Central memory CD8-positive, alpha-beta T cell (primary cell): ENCODE measurements around the gene CBFA2T3.

ENCODE experiments used
- ATAC-seq: fragments of 150-1000 bp; cut with Tn5 transposase; replicated peaks from 2 replicates; pipeline ENCODE4 v1.10.0; 2022; ENCODE audit warnings: mild to moderate bottlenecking, moderate FRiP score, moderate number of reproducible peaks; ENCODE audit not compliant: poor library complexity, severe bottlenecking; ENCODE audit errors: extremely low read depth
- DNase-seq, 2 donors: peaks; one replicate each; pipeline ENCODE4 v3.0.0; 2021; ENCODE audit warnings: low spot score in 2 of 2
- H3K27ac Mint-ChIP-seq: one replicate; pipeline ENCODE4 v1.8.0; 2022; ENCODE audit warnings: low read depth, mild to moderate bottlenecking, moderate library complexity, mixed read lengths
- H3K27me3 Mint-ChIP-seq: one replicate; pipeline ENCODE4 v1.8.0; 2022; ENCODE audit warnings: mixed read lengths
- H3K36me3 Mint-ChIP-seq: one replicate; pipeline ENCODE4 v1.8.0; 2022; ENCODE audit warnings: mild to moderate bottlenecking, moderate library complexity, mixed read lengths; ENCODE audit not compliant: insufficient read depth
- H3K4me1 Mint-ChIP-seq: one replicate; pipeline ENCODE4 v1.8.0; 2022; ENCODE audit warnings: mixed read lengths
- H3K4me3 Mint-ChIP-seq: one replicate; pipeline ENCODE4 v1.8.0; 2022; ENCODE audit warnings: mild to moderate bottlenecking, moderate library complexity, mixed read lengths
- H3K9me3 Mint-ChIP-seq: one replicate; pipeline ENCODE4 v1.8.0; 2022; ENCODE audit warnings: mixed read lengths

CBFA2T3 gene

GRCh38 chr16:88848557-88848956, 128.4 kb downstream of the CBFA2T3 start:
- H3K27ac Mint-ChIP-seq: no peak overlapping the region
- peaks cover 6% of the 10 kb centered on the region for H3K36me3 Mint-ChIP-seq
- H3K9me3 Mint-ChIP-seq: no peaks in the 10 kb centered on the region
- H3K4me1 Mint-ChIP-seq: peaks cover 9% of the 10 kb centered on the region
- DNase-seq (no peak), ATAC-seq (no peak)
- H3K27me3 Mint-ChIP-seq: no peaks in the 10 kb centered on the region
- no peak overlapping the region for H3K4me3 Mint-ChIP-seq

GRCh38 chr16:88847654-88848053, 129.4 kb downstream of the CBFA2T3 start:
- H3K27ac Mint-ChIP-seq: no peak overlapping the region
- DNase-seq (no peak), ATAC-seq (no peak)
- H3K36me3 Mint-ChIP-seq: peaks cover 6% of the 10 kb centered on the region
- no peak overlapping the region for H3K4me3 Mint-ChIP-seq
- H3K9me3 Mint-ChIP-seq: no peaks in the 10 kb centered on the region
- no peaks in the 10 kb centered on the region for H3K27me3 Mint-ChIP-seq
- peaks cover 8% of the 10 kb centered on the region for H3K4me1 Mint-ChIP-seq

- H3K4me3 Mint-ChIP-seq: no peak overlapping the region
- no peak for ATAC-seq
- no peaks in the 10 kb centered on the region for H3K9me3 Mint-ChIP-seq
- H3K27me3 Mint-ChIP-seq: no peaks in the 10 kb centered on the region
- H3K4me1 Mint-ChIP-seq: no peaks in the 10 kb centered on the region
- H3K36me3 Mint-ChIP-seq: peaks cover 6% of the 10 kb centered on the region
- DNase-seq: no peak
- H3K27ac Mint-ChIP-seq: no peak overlapping the region
Measured at GRCh38 chr16:88846088-88846487, 130.9 kb downstream of the CBFA2T3 start.

- H3K36me3 Mint-ChIP-seq: peaks cover 6% of the 10 kb centered on the region
- H3K27ac Mint-ChIP-seq: no peak overlapping the region
- no peak for ATAC-seq
- no peak overlapping the region for H3K4me3 Mint-ChIP-seq
- H3K4me1 Mint-ChIP-seq: no peaks in the 10 kb centered on the region
- H3K27me3 Mint-ChIP-seq: no peaks in the 10 kb centered on the region
- DNase-seq: no peak
- H3K9me3 Mint-ChIP-seq: no peaks in the 10 kb centered on the region
Measured at GRCh38 chr16:88844419-88845036, 132.5 kb downstream of the CBFA2T3 start.

DNA sequence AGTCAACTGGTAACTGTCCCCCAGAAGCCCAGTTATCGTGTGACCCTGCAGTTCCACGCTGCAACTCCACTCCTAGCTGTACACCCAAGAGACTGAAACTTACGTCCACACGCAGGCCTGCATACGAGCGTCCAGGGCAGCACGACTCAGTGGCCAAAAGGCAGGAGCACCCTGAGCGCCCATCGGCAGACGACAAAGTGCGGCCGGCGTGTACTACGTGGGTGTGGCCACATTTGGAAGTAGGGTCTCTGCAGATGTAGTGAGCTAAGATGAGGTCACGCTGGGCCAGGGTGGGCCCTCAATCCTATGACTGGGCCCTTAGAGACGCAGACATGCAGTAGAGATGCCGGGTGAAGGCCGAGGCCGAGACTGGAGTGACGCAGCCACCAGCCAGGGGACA, 133.8 kb downstream of the CBFA2T3 start:
- no peaks in the 10 kb centered on the region for H3K4me1 Mint-ChIP-seq
- H3K4me3 Mint-ChIP-seq: no peak overlapping the region
- H3K27me3 Mint-ChIP-seq: no peaks in the 10 kb centered on the region
- no peaks in the 10 kb centered on the region for H3K9me3 Mint-ChIP-seq
- peaks cover 3% of the 10 kb centered on the region for H3K36me3 Mint-ChIP-seq
- DNase-seq: no peak
- no peak for ATAC-seq
- no peak overlapping the region for H3K27ac Mint-ChIP-seq

- Mint-ChIP-seq H3K4me1 (no peaks in the 10 kb centered on the region), H3K36me3 (peaks cover 3% of the 10 kb centered on the region), H3K9me3 (no peaks in the 10 kb centered on the region), H3K27me3 (no peaks in the 10 kb centered on the region), H3K27ac (no peak overlapping the region), H3K4me3 (no peak overlapping the region)
- ATAC-seq (no peak), DNase-seq (no peak)
Measured at GRCh38 chr16:88842806-88843205, 134.2 kb downstream of the CBFA2T3 start.

DNA sequence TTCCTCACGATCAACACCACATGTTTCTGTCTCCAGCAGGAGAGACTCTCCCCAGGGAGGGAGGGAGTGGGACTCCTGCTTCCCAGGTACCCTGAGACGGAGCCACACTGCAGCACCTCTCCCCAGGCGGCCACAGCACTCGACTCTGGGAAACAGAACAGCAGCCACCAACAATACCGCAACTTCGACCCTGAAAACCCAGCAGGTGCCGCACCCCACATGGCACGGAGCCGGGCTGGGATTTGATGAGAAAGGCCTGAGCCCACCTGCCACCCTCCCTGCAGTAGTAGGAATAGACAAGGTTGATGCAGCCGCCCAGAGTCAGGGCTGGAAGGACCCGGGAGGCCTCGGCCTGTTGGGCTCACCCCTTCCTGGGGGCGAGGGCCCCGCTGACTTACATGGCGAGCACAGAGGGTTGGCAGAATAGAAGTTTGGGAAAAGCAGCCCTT, 134.7 kb downstream of the CBFA2T3 start:
- Mint-ChIP-seq H3K36me3 (peaks cover 3% of the 10 kb centered on the region), H3K27me3 (no peaks in the 10 kb centered on the region), H3K4me1 (no peaks in the 10 kb centered on the region), H3K27ac (no peak overlapping the region), H3K4me3 (no peak overlapping the region), H3K9me3 (no peaks in the 10 kb centered on the region)
- no peak for ATAC-seq
- no peak for DNase-seq

GRCh38 chr16:88841521-88842307, 135.3 kb downstream of the CBFA2T3 start:
- Mint-ChIP-seq H3K4me1 (no peaks in the 10 kb centered on the region), H3K36me3 (peaks cover 3% of the 10 kb centered on the region), H3K4me3 (no peak overlapping the region), H3K27me3 (no peaks in the 10 kb centered on the region), H3K27ac (no peak overlapping the region), H3K9me3 (no peaks in the 10 kb centered on the region)
- DNase-seq (no peak), ATAC-seq (no peak)

DNA sequence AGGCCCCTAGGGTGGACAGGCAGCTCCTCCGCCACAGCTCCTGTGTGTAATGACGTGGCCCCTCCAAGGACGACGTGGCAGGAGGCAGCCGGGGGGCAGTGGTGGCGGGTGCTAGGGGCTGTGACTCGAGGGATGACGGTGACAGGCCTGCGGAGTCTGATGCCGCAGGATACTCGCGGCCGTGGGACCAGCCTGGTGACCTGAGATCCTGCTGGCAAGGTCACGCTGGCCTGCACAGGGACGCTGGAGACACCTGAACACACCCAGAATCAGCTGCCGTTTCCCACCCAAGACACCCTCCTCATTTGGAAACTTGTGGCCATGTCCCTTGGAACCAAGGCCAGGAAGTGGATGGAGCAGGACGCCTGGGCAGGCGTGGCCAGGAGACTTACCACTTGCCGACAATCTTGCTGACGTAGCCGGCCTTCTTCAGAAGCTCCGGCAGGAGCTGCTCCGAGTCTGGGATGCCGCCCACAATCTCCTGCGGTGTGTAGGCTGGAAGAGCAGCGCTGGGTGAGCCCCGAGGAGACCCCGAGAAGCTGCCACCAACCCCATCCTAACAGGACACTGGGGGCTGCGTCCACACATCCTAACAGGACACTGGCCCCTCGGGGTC, 136.3 kb downstream of the CBFA2T3 start:
- Mint-ChIP-seq H3K4me1 (no peaks in the 10 kb centered on the region), H3K9me3 (no peaks in the 10 kb centered on the region), H3K27ac (no peak overlapping the region), H3K36me3 (peaks cover 3% of the 10 kb centered on the region), H3K4me3 (no peak overlapping the region), H3K27me3 (no peaks in the 10 kb centered on the region)
- no peak for ATAC-seq
- DNase-seq: no peak

DNA sequence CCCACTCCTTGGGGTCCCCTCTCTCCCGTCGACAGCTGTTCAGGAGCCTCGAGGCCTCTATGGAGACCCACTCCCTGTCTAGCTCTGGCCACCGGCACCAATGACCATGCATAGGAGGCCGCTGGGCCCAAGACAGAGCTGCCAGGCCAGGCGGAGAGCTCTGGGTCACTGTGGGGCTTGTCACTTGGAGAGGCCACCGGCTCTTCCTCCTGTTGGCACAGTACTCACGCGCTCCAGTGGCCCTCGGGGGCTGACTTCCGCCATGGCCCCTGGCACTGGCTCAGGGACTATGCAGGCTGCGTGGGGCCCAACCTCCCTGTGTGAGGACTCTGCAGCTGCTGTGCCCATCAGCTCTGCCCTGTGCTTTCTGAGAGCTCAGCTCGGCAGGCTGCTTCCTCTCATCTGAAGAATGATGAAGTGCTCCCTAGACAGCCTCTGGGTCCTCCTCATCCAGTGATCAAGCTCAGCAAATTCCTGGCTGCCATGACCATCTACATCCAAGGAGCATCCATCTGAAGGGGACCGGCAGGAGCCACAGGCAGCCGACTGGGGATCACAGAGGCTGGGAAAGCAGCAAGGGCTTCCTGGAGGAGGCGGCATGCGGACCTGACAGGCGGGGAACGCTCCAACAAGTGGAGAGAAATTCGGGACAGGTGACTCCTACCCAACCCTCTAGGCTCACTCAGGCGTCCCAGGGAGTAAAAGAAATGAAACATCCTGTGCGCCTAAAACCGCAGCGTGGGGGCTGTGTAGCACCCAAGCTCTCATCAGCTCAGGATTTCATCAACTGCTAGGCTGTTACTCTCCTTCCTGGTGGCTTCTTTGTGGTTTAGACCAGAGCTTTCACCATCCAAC, 137.0 kb downstream of the CBFA2T3 start:
- ATAC-seq: no peak
- H3K9me3 Mint-ChIP-seq: no peaks in the 10 kb centered on the region
- DNase-seq: no peak

DNA sequence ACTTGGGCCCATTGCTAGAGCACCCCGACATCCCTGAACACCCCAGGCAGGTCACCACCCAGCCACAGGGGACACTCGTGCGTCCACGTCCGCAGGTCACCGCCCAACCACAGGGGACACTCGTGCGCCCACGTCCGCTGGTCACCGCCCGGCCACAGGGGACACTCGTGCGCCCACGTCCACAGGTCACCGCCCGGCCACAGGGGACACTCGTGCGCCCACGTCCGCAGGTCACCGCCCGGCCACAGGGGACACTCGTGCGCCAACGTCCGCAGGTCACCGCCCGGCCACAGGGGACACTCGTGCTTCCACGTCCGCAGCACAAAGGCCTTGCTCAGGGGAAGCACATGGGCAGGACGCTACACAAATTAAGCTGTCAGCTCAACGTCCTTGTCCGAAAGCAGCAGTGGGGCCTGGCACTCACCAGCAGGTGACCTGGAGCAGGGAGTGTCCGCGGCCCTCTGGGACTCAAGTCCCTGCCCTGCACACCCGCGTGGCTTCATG, 137.9 kb downstream of the CBFA2T3 start:
- H3K36me3 Mint-ChIP-seq: peaks cover 4% of the 10 kb centered on the region
- DNase-seq (no peak), ATAC-seq (no peak)
- H3K27me3 Mint-ChIP-seq: no peaks in the 10 kb centered on the region
- no peaks in the 10 kb centered on the region for H3K9me3 Mint-ChIP-seq
- no peak overlapping the region for H3K4me3 Mint-ChIP-seq
- no peak overlapping the region for H3K27ac Mint-ChIP-seq
- no peaks in the 10 kb centered on the region for H3K4me1 Mint-ChIP-seq

More for the DNA sequence above, 137.0 kb downstream of the CBFA2T3 start:
- no peaks in the 10 kb centered on the region for H3K4me1 Mint-ChIP-seq
- no peak overlapping the region for H3K27ac Mint-ChIP-seq
- no peaks in the 10 kb centered on the region for H3K27me3 Mint-ChIP-seq
- H3K36me3 Mint-ChIP-seq: peaks cover 4% of the 10 kb centered on the region
- H3K4me3 Mint-ChIP-seq: no peak overlapping the region

DNA sequence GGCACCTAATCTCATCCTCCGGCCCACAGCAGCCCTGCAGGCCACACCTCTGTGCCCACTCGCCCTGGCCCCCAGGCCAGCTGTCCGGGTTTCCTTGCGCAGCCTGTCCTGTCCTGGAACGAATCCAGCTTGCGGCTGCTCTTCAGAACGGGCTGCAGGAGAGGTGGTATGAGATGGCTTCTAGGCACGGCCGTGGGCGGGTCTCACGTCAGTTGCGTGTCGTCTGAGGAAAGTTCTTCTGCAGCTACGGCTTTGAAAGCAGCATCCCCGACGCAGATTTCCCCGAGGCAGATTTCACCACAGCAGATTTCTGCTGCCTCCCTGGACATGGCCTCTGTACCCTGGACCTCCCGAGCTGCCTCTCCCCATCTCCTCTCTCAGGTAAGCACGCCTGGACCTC, 138.4 kb downstream of the CBFA2T3 start:
- H3K27ac Mint-ChIP-seq: no peak overlapping the region
- H3K9me3 Mint-ChIP-seq: no peaks in the 10 kb centered on the region
- no peak for ATAC-seq

More for the DNA sequence above, 138.4 kb downstream of the CBFA2T3 start:
- no peak for DNase-seq
- no peaks in the 10 kb centered on the region for H3K27me3 Mint-ChIP-seq
- H3K4me3 Mint-ChIP-seq: no peak overlapping the region
- H3K36me3 Mint-ChIP-seq: peaks cover 4% of the 10 kb centered on the region
- no peaks in the 10 kb centered on the region for H3K4me1 Mint-ChIP-seq
